ENCODE results near the gene ABCB10.
"Not testable (repeated sequence)": the region's sequence is repeated elsewhere in the genome, so short reads cannot be mapped to it uniquely, and the experiment has no call there.

The ABCB10 gene

DNA sequence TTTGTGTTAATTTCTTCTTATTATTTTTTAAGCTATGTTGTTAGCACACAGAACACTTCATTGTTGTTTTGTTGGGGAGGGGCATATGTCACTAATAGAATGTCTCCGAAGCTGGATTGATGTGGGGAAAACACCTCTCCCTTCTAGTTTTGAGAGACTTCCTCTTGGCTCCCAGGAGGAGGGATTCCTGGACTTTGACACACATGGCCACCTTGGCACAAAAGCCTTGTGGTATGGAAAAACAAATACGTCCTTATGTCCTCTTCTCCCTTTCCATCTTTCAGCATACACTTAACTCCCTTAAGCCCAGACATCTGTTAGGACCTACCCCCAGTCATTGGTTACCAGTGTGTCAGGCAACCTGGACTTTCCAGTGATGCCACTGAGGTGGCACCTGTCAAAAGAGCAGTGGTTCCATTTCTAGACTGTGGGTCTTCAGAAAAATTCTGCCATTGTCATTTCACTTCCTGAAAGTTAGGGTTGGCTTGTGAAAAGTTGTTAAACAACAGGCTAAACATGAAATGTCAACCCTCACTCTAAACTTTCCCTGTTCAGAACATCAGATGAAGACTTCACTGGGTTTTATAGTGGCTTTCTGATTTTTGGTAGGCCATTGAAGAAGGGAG, 12.5 kb upstream of the ABCB10 start:
- no peak for DNase-seq

DNA sequence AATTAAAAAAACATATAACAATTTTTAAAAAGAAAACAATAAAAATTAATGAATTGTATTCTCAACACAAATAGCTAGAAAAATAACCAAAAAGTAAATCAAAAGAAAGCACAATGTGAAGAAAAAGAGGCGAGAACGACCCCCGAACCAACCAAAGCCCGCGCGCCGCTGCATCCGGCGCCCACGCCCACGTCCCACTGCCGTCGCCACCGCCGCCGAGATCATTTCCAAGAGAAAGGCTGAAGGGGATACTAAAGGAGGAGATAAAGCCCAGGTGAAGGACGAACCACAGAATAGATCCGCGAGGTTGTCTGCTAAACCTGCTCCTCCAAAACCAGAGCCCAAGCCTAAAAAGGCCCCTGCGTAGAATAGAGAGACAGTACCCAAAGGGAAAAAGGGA, 11.8 kb upstream of the ABCB10 start:
- no peak for DNase-seq

- no peak for DNase-seq
These were observed 8.8 kb upstream of the ABCB10 start for GRCh38 chr1:229567109-229567868.

- no peak for DNase-seq
These were observed 5.2 kb upstream of the ABCB10 start for GRCh38 chr1:229563701-229564100.

DNA sequence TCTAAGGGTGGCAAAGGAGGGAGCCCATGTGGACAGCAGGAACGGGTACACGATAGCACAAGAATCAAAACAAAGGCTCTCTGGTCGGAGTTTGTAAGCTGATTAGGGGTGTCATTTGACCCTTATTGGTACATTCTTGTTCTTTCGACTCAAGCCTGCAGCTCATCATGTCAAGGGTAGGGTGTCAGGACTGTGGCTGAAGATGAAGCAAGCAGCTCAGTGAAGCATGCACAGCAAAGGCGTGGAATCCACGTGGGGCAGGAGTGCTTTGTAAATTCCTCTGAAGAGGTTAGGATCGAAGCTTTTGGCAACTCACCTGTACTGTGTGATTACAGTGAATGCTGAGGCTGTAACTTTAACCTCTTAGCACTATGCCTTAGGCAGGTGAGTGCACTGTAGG, 4.7 kb upstream of the ABCB10 start:
- no peak for DNase-seq

DNA sequence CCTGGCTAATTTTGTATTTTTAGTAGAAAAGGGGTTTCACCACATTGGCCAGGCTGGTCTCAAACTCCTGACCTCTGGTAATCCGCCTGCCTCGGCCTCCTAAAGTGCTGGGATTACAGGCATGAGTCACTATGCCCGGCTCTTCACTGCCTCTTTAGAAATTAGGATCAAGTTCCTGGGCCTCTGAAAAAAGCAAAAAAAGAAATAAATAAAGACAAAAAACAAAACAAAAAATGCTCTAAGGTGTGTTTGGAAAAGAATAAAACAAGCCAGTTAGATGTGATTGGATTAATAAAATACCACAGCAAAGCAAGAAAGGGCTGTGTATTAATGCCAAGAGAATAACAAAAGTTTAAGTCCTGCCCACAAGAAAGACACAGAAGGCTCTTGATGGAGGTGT, 4.2 kb upstream of the ABCB10 start:
- no peak for DNase-seq

- no peak for DNase-seq
These were observed 2.6 kb upstream of the ABCB10 start for GRCh38 chr1:229561141-229561540.

DNA sequence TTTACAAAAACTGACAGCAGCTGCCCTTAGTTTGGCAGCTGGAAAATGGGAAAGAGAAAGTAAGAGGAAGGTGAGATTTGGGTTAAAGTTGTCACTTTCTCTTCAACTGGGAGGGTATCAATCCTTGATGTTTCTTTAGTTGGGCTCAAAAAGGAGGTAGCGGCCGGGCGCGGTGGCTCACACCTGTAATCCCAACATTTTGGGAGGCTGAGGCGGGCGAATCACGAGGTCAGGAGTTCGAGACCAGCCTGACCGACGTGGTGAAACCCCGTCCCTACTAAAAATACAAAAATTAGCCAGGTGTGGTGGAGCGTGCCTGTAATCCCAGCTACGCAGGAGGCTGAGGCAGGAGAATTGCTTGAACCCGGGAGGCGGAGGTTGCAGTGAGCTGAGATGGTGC, 1.6 kb upstream of the ABCB10 start:
- DNase-seq = not testable (repeated sequence)

GRCh38 chr1:229559336-229559801, 862 bp upstream of the ABCB10 start:
- peak; percentile 11 for DNase-seq

DNA sequence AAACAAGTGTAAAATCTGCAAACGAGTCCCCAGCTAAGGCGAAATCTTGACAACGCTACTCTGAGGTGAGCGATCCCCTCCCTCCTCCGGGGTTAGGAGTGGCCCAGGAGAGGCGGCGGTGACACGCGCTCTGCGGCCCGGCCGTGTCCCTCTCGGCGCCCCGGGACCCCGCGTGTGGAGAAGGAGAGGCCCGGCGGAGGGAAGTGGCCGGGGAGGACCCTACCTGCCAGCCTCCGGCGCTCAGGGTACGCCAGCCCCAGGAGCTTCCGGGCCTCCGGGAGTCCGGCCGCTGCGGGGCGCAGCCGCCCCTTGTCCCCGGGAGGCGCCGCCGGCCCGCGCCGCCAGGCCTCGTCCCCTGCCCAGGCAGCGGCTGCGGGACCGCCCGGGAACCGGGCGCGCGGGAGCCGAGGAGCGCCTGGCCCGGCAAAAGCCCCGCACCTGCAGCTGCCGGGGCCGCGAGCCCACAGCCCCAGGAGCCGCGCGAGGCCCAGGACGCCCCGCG, 543 bp downstream of the ABCB10 start:
- DNase-seq = peak; percentile 50

DNA sequence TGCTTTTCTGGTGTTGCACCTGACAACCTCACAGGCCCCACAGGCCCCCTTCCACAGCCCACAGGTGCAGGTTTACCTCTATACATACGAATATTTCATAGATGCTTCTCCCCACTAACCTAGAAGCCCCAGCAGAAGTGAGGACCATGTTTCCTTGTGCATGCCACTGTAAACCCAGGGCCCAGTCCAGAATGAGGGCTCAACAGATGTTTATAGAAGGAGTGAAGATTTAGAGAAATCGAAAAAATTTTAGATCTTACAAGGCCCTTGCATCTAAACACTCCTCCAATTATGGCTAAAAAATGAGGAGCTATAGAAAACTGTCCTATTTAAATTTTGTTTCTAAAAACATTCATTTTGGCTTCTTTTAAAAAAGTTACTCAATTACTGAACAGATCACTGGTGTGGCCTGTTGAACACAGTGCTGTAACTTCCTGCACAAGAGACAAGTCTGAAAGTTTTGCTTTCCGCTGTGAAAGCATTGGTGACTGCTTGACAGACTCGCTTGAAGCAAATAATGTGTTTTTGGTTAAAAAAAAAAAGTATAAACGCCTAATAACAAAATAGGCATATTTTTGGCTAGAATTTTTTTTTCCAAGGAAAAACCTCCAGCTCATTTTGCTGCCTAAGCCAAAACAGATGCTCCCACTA, 1.2 kb downstream of the ABCB10 start:
- no peak for DNase-seq

DNA sequence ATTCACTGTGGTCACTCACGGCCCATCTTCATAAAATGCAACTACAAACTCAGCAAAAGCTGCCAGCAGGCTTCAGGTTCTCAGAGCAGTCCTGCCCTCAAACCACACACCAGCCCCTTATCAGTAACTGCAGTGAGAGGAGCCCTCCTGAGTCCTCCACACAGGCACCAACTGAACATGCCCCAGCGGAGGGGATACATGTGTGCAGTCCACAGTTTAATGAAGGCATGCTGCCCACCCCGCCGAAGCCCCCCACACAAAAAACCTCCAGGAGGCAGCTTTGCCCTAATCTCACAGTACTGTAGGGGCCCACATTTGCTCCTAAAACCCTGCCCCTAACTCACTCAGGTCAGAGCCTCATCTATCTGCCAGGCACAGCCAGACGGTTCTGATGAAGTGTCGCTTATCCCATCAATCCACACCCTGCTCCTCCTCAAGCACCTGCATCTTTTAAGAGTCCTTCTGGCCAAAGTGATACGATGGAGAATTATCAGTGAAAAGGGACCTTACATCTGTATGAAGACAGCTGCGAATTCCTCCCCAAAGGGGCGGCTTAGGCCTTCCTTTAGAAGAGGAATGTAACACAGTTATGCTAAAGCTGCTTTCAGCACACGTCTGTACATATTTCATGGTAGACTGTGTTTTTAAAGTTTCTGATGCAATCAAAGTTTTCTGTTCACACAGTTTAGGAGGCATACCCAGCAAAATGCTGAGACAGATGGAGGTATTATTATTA, 3.5 kb downstream of the ABCB10 start:
- no peak for DNase-seq

GRCh38 chr1:229553621-229554130, 4.8 kb downstream of the ABCB10 start:
- DNase-seq = no peak

- no peak for DNase-seq
These were observed 5.8 kb downstream of the ABCB10 start for GRCh38 chr1:229552732-229553131.

GRCh38 chr1:229550812-229551567, 7.5 kb downstream of the ABCB10 start:
- no peak for DNase-seq

DNA sequence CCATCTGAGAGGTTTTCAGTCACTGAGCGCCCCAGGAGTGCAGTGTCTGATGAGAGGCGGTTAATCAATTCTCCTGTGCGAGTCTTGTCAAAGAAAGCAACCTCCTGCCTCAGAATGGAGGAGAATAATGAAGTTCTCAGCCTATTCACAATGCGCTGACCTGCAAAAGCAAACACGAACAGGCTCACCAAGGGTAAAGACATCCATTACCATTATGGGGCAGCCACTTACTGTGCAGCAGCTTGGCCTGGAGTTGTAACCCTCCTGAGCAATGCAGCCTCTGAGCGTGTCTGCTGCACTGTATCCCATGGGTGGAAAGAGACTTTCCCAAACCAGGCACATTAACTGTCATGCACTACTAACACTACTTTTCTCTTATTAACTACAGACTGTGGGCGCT, 11.0 kb downstream of the ABCB10 start:
- no peak for DNase-seq

DNA sequence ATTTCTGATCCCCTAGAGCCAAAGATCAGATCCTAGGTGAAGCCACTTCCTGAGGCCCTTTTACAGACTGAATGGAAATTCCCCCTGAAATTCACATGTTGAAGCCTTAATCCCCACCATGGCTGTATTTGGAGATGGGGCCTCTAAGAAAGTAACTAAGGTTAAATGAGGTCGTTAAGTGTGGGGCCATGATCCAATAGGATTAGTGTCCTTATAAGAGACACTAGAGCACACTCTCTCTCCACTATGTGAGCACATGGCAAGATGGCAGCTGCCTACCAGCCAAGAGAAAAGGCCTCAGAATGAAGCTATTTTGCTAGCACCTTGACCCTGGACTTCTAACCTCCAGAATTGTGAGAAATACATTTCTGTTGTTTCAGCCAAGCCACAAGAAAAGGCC, 13.9 kb downstream of the ABCB10 start:
- no peak for DNase-seq

- DNase-seq = no peak
These were observed 18.5 kb downstream of the ABCB10 start for GRCh38 chr1:229539863-229540506.

GRCh38 chr1:229538945-229539344, 19.6 kb downstream of the ABCB10 start:
- DNase-seq = no peak

DNA sequence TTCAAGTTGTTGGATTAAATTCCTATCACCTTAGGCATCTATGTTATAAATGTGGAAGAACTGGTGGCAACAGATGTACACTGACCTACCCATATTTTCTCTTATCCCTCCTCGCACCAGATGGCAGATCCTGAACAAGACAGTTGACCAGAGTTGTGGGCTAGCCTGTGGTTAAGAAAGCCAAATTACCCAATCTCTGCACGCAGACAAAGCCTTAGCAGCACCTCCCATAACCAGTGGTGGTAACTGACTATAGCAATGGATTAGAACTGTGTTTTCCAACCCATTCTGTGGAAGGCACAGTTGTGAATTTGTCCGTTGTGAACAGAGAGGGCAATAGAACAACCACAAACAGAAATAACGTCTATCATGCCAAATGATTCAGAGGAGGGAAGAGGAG, 20.6 kb downstream of the ABCB10 start:
- no peak for DNase-seq

GRCh38 chr1:229536982-229537381, 21.5 kb downstream of the ABCB10 start:
- no peak for DNase-seq

- DNase-seq = no peak
These were observed 23.3 kb downstream of the ABCB10 start for GRCh38 chr1:229535230-229535629.
